GM10266 (cell line): ENCODE results near the gene CSF2.

Source experiments
- DNase-seq: peaks from one replicate; pipeline ENCODE4 v3.0.0; 2012; ENCODE audit errors: extremely low spot score
- CTCF ChIP-seq: IDR thresholded peaks from 2 replicates; pipeline ENCODE4 v1.5.1; 2012; ENCODE audit warnings: mild to moderate bottlenecking, low read depth; ENCODE audit not compliant: control insufficient read depth, insufficient read depth; ENCODE audit errors: missing control alignments

The CSF2 gene

DNA sequence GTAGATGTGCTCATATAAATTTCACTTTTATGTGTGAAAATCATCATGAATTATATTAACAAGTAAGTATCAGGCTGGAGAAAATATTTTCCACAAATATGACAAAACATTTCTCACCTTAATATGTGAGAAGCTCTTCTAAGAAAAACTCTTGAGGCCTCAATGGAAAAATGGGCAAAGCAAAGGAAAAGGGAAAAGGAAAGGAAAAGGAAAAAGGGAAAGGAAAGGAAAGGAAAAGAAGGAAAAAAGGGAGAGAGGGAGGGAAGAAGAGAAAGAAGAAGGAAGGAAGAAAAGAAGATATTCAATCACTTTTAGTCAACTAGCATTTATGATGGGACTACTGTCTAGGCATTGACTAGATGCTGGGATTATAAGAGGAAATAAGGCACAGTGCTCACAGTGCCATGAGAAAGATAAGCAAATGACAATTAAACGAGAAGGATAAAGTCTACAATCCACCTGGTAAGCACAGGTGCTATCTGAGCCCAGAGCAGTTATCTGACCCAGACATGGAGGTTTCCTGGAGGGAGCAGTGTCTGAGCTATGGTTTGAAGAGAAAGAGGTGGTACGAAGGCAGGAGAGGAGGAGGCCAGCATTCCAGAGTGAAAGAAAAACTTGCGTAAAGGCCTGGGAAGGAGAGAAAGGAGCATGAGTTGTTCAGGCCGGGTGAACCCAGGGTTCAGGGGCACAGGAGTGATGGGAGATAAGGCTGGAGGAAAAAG is 43.8 kb upstream of the CSF2 start:
- DNase-seq, result no peak
- TF ChIP-seq CTCF, result no peak

GRCh38 chr5:132030610-132031009 is 43.0 kb upstream of the CSF2 start:
- no peak for TF ChIP-seq CTCF
- DNase-seq, result no peak

DNA sequence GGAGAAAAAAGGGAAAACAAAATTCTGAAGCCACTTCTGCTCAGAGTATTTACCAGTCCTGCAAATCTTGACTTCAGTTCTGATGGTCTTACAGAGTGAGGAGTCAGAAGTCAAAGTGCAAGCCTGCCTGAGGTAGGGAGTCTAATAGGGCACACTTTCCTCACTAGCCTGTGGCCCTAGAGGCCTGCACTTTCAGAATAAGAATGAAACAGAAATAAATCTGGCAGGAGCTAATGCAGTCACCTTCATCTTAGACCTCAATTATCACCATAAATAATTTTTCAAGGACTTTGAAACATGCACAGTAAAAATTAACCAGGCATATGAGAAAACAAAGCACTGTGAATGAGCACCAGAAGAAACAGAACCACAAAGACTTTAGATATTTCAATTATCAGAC is 41.4 kb upstream of the CSF2 start:
- DNase-seq, result no peak
- TF ChIP-seq CTCF, result no peak

GRCh38 chr5:132033122-132033521 is 40.5 kb upstream of the CSF2 start:
- TF ChIP-seq CTCF, result no peak

DNA sequence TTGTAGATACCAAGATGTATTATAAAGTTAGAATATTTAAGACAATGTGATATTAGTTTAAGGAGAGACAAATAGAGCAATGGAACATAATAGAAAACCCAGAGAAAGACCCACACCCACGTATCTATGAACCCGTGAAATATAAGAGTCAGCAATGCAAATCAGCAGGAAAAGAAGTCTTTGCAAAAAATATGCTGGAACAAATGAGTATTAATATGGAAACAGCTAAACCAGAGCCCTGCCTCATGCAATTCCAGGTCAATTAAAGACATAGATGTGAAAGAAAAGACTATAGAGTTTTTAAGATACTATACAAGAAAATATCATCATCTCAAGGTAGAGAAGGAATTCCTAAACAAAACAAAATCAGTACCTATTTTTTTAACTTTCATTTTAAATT is 36.2 kb upstream of the CSF2 start:
- no peak for DNase-seq
- no peak for TF ChIP-seq CTCF

More at GRCh38 chr5:132033122-132033521, 40.5 kb upstream of the CSF2 start:
- no peak for DNase-seq

- no peak for TF ChIP-seq CTCF
Observed at GRCh38 chr5:132044207-132044606, 29.4 kb upstream of the CSF2 start.

DNA sequence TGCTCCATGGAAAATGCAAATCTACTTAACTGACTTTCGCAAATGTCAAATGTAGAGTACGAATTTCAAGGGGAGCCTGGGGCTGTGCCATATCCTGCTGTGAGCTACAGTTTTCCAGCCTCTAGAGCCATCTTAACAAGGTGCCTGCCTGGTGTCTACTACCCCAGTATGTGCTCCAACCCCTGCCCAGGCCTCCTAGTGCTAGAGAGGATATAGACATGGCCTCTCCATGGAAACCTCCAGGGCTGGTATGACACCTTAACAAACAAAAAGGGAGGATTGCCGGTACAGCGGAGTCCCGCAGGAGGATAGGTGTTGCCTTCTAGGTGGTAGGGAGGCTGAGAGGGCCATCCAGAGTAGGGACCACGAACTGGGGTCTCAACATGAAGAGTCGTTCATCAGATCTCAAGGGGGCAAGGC is 26.7 kb upstream of the CSF2 start:
- no peak for TF ChIP-seq CTCF
- DNase-seq, result no peak

More at GRCh38 chr5:132044207-132044606, 29.4 kb upstream of the CSF2 start:
- no peak for DNase-seq
